ENCODE measurements around the gene ROCK2.

DNA sequence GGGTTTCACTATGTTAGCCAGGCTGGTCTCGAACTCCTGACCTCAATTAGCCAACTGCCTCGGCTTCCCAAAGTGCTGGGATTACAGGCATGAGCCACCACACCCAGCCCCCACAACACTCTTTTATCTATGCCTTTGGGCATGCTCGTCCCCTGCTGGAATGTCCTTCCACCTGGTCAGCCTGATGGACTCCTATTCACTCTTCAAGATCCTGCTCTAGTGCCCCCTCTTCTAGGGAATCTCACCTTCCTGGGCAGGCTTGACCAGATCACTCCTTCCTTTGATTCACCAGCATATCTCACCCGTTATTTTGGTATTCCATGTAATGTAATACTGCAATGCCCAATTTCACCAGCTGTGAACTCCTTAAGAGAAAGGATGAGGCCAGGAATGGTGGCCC is 203.1 kb downstream of the ROCK2 start:
- TF ChIP-seq ELF4 (IDR thresholded peaks at IDR 0.05) = no peak
- no peak for TF ChIP-seq ARNT (IDR thresholded peaks at IDR 0.05)
- no peak for TF ChIP-seq SP1 (IDR thresholded peaks at IDR 0.05)
- no peak for TF ChIP-seq FOXA1 (IDR thresholded peaks at IDR 0.05)
- no peak for TF ChIP-seq TARDBP (IDR thresholded peaks at IDR 0.05)
- no peak for TF ChIP-seq FOXK2 (IDR thresholded peaks at IDR 0.05)
- TF ChIP-seq LEF1 (IDR thresholded peaks at IDR 0.05; ENCODE audit: borderline replicate concordance) = no peak
- no peak for TF ChIP-seq SUZ12 (IDR thresholded peaks at IDR 0.05)
- no peak for TF ChIP-seq BHLHE40 (IDR thresholded peaks at IDR 0.05; ENCODE audit: borderline replicate concordance)
- TF ChIP-seq ZNF384 (IDR thresholded peaks at IDR 0.05) = no peak
- TF ChIP-seq NFRKB (IDR thresholded peaks at IDR 0.05) = no peak
- no peak for TF ChIP-seq FOXM1 (IDR thresholded peaks at IDR 0.05; ENCODE audit: borderline replicate concordance)

Measured in HEK293T (cell line).